ENCODE results near the gene OTX2.

- TF ChIP-seq YY1 (IDR thresholded peaks at IDR 0.05; ENCODE audit: insufficient read depth, insufficient read length) (no peak), ZNF274 (IDR thresholded peaks at IDR 0.05; ENCODE audit: low read depth, low read length) (no peak), SUZ12 (IDR thresholded peaks at IDR 0.05; ENCODE audit: extremely low read depth, insufficient read depth, insufficient read length) (no peak)
Measured at GRCh38 chr14:56754921-56755320, 55.4 kb downstream of the OTX2 start.
